GM12873 (cell line): ENCODE measurements around the gene CADM4.

Experiments
- TF ChIP-seq, protein P1 (sequence below): IDR thresholded peaks from 2 replicates; pipeline ENCODE4 v1.5.1; 2012; ENCODE audit warnings: low read depth, mild to moderate bottlenecking, moderate library complexity, low read length, control low read depth; ENCODE audit not compliant: insufficient read depth; ENCODE audit errors: missing control alignments

Gene CADM4

DNA sequence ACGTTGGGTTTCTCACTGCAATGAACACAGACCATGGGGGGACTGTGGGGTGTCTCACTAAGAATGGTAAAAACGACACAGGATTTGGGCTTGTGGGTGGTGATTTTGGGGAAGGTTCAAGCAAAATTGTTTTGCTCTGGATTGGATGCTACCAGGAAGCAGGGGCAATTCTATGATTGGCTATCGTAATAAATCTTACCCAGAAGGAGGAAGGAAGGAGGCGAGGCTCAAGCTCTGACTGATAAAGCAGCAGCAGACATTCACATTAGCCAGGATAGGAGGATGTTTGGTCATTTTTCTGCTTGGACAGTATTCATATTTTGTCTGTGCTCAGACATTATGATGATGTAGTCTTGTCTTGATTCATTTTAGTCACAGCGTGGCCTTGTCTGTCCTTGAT is 41.8 kb downstream of the CADM4 start:
- TF ChIP-seq, protein P1, sequence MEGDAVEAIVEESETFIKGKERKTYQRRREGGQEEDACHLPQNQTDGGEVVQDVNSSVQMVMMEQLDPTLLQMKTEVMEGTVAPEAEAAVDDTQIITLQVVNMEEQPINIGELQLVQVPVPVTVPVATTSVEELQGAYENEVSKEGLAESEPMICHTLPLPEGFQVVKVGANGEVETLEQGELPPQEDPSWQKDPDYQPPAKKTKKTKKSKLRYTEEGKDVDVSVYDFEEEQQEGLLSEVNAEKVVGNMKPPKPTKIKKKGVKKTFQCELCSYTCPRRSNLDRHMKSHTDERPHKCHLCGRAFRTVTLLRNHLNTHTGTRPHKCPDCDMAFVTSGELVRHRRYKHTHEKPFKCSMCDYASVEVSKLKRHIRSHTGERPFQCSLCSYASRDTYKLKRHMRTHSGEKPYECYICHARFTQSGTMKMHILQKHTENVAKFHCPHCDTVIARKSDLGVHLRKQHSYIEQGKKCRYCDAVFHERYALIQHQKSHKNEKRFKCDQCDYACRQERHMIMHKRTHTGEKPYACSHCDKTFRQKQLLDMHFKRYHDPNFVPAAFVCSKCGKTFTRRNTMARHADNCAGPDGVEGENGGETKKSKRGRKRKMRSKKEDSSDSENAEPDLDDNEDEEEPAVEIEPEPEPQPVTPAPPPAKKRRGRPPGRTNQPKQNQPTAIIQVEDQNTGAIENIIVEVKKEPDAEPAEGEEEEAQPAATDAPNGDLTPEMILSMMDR: no peak

DNA sequence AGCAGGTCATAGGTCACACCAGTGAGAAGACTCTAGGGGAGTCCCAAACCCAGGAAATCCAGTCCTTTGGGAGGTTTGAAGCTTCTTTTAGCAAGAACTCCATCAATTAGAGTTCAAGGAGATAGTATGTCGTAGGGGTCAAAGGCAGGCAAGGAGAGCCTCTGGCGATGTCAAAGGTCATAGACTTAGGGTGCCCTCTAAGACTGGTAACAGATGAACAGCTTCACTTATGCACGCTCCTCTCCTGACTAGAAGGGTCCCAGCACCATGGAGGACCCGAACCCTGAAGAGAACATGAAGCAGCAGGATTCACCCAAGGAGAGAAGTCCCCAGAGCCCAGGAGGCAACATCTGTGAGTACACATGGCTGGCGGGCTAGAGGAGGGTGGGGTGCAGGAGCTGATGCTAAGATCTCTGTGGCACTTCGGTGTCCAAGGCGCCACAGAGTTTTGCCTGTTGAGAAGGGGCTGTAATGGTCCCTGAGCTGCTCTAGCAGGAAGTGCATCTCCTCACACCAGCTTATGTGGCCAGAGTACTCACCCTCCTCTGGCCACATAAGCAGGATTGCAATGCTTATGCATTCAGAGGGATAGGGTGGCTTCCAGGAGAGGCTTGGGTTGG is 42.7 kb downstream of the CADM4 start:
- TF ChIP-seq, protein P1: no peak

DNA sequence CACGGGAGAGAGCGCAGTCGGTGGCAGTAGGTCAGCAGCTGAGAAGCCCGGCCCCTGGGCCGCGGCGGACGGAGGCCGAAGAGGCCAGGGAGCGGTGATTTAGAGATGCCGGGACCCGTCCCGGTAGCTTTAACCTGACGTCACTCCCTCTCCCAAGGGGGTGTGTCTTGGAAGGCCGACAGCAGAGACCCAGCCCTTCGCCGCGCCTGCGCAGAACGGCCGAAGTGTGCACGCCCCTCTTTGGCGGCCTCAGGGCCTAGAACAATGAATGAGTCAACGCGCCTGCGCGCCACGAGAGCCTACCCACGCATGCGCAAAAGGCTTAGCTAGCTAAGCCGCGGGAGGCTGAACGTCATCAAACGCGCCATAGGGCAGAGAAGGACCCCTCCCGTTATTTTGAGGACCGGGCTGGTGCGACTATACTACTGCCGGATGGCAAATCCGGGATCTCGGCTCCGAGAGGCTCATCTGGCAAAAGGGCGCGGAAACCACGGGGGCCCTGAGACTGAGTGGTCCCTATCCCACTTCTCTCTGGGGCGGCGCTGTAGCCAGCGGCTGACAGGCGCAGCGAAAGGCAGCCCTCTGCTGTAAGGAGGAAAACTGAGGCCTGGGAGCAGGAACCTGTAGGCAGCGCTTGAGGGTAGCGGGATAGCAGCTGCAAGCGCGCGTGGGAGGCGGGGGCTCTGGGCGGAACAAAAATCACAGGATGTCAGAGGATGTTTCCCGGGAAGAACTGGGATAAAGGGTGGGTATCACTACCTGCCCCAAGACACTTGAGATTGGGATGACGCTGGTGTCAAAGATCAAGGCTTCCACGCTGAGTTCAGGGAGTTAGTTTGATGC is 43.4 kb downstream of the CADM4 start, which contains the start of the genes IRGQ and ZNF576:
IRGQ (minus strand) TSS at position 136 of the 843 bp plus-strand sequence. CDS start 796 bp downstream, outside the sequence.
ZNF576 (plus strand) TSS at position 597 of the 843 bp plus-strand sequence. CDS start 514 bp downstream, outside the sequence.
- TF ChIP-seq, protein P1: no peak

DNA sequence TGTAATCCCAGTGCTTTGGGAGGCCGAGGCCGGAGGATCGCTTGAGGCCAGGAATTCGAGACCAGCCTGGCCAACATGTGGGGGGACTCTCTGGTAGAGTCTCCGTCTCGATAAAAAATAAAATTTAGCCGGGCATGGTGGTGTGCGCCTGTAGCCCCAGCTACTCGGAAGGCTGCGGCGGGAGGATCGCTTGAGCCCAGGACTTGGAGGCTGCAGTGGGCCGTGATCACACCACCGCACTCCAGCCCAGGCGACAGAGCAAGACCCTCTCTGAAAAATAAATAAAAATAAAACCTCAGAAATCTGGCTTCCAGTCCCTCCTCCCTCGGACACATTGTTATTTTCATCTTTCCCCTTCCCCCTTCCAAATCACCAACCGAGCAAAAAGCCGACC is 44.0 kb downstream of the CADM4 start:
- TF ChIP-seq, protein P1: no peak

DNA sequence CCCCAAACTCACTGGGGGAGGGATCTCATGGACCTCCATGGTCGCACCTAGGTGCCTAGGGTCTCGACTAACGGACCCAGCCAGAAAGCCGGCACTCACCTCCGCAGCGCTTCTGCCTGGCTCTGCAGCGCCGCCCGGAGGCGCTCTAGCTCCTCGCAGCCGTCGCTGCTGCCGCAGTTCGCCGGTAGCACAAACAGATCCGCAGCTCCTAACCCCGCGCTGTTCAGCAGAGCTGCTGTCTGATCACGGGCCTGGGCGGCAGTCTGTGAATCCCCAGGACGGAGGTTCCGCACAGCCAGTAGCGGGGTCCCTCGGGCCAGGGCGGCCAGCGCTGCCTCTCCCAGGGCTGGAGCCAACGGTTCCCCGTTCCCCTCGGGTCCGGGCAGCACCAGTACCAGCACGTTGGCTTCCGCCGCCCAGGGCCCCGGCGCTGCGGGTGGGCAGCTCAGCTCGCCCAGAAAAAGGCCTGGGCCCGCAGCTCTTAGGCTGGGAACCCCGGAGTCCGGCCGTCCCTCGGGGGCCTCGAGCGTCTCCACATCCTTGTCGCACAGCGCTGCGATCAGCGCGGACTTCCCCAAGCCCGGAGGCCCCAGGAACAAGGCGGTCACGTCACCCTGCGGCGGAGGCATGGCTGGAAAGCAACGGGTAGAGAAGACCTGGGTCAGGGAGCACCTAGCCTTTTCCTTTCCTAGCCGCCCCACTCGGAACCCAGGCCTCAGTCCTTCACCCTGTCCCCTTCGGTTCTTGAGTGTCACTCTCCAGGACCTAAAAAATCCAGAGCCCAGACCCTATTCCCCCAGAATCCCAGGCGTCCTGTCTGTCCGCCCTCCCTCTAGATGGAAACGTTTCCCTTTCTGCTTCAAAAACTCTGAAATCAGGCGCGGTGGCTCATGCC is 44.7 kb downstream of the CADM4 start:
- TF ChIP-seq, protein P1: peak; percentile 98

DNA sequence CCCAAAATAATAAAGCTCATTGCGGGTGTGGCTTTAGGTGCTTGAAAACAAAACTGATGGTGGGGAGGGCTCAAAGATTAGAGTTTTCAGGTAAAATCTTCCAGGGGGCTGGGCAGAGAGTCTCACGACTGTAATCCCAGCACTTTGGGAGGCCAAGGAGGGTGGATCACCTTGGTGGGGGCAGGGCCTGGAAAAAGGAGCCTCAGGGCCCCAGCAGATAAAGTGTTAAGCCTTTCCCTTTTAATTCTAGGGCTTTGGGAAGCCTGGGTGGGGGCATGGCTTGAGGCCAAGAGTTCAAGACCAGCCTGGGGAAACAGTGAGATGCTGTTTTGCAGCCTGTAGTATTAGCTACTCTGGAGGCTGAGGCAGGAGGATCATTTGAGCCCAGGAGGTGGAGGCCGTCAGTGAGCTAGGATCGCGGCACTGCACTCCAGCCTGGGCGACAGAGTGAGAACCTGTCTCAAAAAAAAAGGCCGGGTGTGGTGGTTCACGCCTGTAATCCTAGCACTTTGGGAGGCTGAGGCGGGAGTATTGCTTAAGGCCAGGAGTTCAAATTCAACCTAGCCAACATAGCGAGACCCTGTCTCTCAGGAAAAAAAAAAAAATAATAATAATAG is 45.5 kb downstream of the CADM4 start:
- TF ChIP-seq, protein P1: no peak
